Upper lobe of left lung (tissue), 4 donors: Measurements from ENCODE around the gene LMOD1.

ENCODE experiments used
- CTCF ChIP-seq, 6 experiments: fragments of 450-650 bp in 4 of 6; fragments of 200-600 bp in 2 of 6; sonication (generic) in 2 of 6; IDR thresholded peaks; one replicate each; pipeline ENCODE4 v1.5.1; 2016 to 2019; ENCODE audit warnings: antibody characterized with exemption in 6 of 6
- EP300 ChIP-seq, 4 donors: sonication (generic); formaldehyde crosslinking; IDR thresholded peaks; one replicate each; pipeline ENCODE4 v1.5.1; 2017; ENCODE audit warnings: antibody characterized with exemption in 4 of 4, control low read depth in 2 of 4
- POLR2A ChIP-seq, 4 donors: fragments of 450-650 bp; IDR thresholded peaks; one replicate each; pipeline ENCODE4 v1.5.1; 2016 to 2017; ENCODE audit warnings: antibody characterized with exemption in 4 of 4, mild to moderate bottlenecking in 2 of 4
- POLR2AphosphoS5 ChIP-seq, 2 donors: sonication (generic); formaldehyde crosslinking; IDR thresholded peaks; one replicate each; pipeline ENCODE4 v1.5.1; 2017; ENCODE audit warnings: antibody characterized with exemption in 2 of 2

- TF ChIP-seq CTCF (IDR thresholded peaks at IDR 0.05) (no peak), EP300 (IDR thresholded peaks at IDR 0.05) (no peak), POLR2A (IDR thresholded peaks at IDR 0.05) (no peak), POLR2AphosphoS5 (IDR thresholded peaks at IDR 0.05) (no peak)
Measured at GRCh38 chr1:201898992-201899391, 47.4 kb downstream of the LMOD1 start.
